Measurements from ENCODE around the gene GPR156.

GPR156 gene

GRCh38 chr3:120280026-120280425, 5.0 kb downstream of the GPR156 start:
- FAIRE-seq (no peak), DNase-seq (ENCODE audit: insufficient read length, low spot score) (no peak)
- TF ChIP-seq POLR2A (IDR thresholded peaks at IDR 0.05; ENCODE audit: low read depth, low read length) (no peak), PAX5 (IDR thresholded peaks at IDR 0.05; ENCODE audit: insufficient read depth, low read length, severe bottlenecking) (no peak), TAF1 (IDR thresholded peaks at IDR 0.05; ENCODE audit: low read depth, low read length) (no peak)

GRCh38 chr3:120276767-120277166, 8.3 kb downstream of the GPR156 start:
- no peak for FAIRE-seq
- no peak for DNase-seq (ENCODE audit: insufficient read length, low spot score)

GRCh38 chr3:120275618-120276017, 9.4 kb downstream of the GPR156 start:
- no peak for FAIRE-seq
- TF ChIP-seq POU2F2 (IDR thresholded peaks at IDR 0.05; ENCODE audit: low read depth, low read length): no peak
- no peak for TF ChIP-seq TAF1 (IDR thresholded peaks at IDR 0.05; ENCODE audit: low read depth, low read length)
- TF ChIP-seq POLR2A (IDR thresholded peaks at IDR 0.05; ENCODE audit: low read depth, low read length): no peak
- no peak for TF ChIP-seq PAX5 (IDR thresholded peaks at IDR 0.05; ENCODE audit: insufficient read depth, low read length, severe bottlenecking)
- no peak for TF ChIP-seq SPI1 (IDR thresholded peaks at IDR 0.05; ENCODE audit: low read depth, low read length)
- no peak for DNase-seq (ENCODE audit: insufficient read length, low spot score)

More at GRCh38 chr3:120276767-120277166, 8.3 kb downstream of the GPR156 start:
- no peak for TF ChIP-seq SPI1 (IDR thresholded peaks at IDR 0.05; ENCODE audit: low read depth, low read length)
- TF ChIP-seq PAX5 (IDR thresholded peaks at IDR 0.05; ENCODE audit: insufficient read depth, low read length, severe bottlenecking): no peak
- no peak for TF ChIP-seq TAF1 (IDR thresholded peaks at IDR 0.05; ENCODE audit: low read depth, low read length)
- TF ChIP-seq POLR2A (IDR thresholded peaks at IDR 0.05; ENCODE audit: low read depth, low read length): no peak

GRCh38 chr3:120274739-120275167, 10.3 kb downstream of the GPR156 start:
- FAIRE-seq (no peak), DNase-seq (ENCODE audit: insufficient read length, low spot score) (no peak)

DNA sequence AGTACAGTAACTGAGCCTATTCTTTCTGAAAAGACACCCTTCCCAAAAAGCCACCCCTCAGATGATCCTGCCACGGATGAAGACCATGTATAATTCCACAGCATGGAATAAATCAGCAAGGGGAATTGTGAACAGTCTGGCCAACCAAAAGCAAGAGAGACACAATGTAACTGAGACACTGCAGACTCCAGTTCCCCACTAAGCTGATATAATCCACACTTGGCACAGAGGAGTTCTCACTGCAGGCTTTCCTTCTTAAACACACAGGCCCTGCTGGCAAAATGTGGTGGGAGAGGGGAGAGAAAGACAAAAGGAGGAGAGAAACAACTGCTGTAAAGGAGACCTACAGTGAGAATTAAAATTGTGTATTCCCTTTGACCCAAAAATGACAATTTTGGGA, 12.7 kb downstream of the GPR156 start:
- DNase-seq (ENCODE audit: insufficient read length, low spot score): no peak
- FAIRE-seq: no peak
- no peak for TF ChIP-seq SPI1 (IDR thresholded peaks at IDR 0.05; ENCODE audit: low read depth, low read length)

More at GRCh38 chr3:120274739-120275167, 10.3 kb downstream of the GPR156 start:
- TF ChIP-seq TAF1 (IDR thresholded peaks at IDR 0.05; ENCODE audit: low read depth, low read length) (no peak), POU2F2 (IDR thresholded peaks at IDR 0.05; ENCODE audit: low read depth, low read length) (no peak), POLR2AphosphoS5 (IDR thresholded peaks at IDR 0.05; ENCODE audit: low read depth, low read length) (no peak), PAX5 (IDR thresholded peaks at IDR 0.05; ENCODE audit: insufficient read depth, low read length, severe bottlenecking) (no peak), SPI1 (IDR thresholded peaks at IDR 0.05; ENCODE audit: low read depth, low read length) (no peak)

GRCh38 chr3:120265989-120266388, 19.0 kb downstream of the GPR156 start:
- FAIRE-seq (no peak), DNase-seq (ENCODE audit: insufficient read length, low spot score) (no peak)
- TF ChIP-seq TAF1 (IDR thresholded peaks at IDR 0.05; ENCODE audit: low read depth, low read length) (no peak), SPI1 (IDR thresholded peaks at IDR 0.05; ENCODE audit: low read depth, low read length) (no peak), POLR2AphosphoS5 (IDR thresholded peaks at IDR 0.05; ENCODE audit: low read depth, low read length) (no peak), POU2F2 (IDR thresholded peaks at IDR 0.05; ENCODE audit: low read depth, low read length) (no peak), POLR2A (IDR thresholded peaks at IDR 0.05; ENCODE audit: low read depth, low read length) (no peak), PAX5 (IDR thresholded peaks at IDR 0.05; ENCODE audit: insufficient read depth, low read length, severe bottlenecking) (no peak)

DNA sequence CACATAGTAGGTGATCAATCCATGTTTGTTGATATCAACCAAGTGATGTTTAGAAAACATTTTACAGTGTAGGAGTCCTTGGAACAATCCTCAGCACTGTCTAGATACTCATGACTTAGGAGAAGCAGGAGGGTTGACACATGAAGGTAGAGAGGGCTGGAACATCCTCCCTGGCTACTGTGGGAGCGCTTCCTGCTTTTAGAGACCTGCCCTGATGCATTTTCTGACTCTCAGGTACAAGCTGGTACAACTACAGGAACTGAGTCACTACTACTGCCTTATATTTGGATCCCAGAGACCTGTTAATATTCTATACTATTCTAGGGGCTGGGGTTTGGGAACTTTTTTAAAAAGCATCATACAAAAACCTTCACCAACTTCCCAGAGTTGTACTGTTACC, 20.1 kb downstream of the GPR156 start:
- TF ChIP-seq SPI1 (IDR thresholded peaks at IDR 0.05; ENCODE audit: low read depth, low read length) (no peak), PAX5 (IDR thresholded peaks at IDR 0.05; ENCODE audit: insufficient read depth, low read length, severe bottlenecking) (no peak), POU2F2 (IDR thresholded peaks at IDR 0.05; ENCODE audit: low read depth, low read length) (no peak), POLR2A (IDR thresholded peaks at IDR 0.05; ENCODE audit: low read depth, low read length) (no peak), TAF1 (IDR thresholded peaks at IDR 0.05; ENCODE audit: low read depth, low read length) (no peak), POLR2AphosphoS5 (IDR thresholded peaks at IDR 0.05; ENCODE audit: low read depth, low read length) (no peak)
- FAIRE-seq (no peak), DNase-seq (ENCODE audit: insufficient read length, low spot score) (no peak)

GRCh38 chr3:120263792-120264191, 21.2 kb downstream of the GPR156 start:
- DNase-seq (ENCODE audit: insufficient read length, low spot score) (no peak), FAIRE-seq (no peak)

GRCh38 chr3:120258009-120258408, 27.0 kb downstream of the GPR156 start:
- TF ChIP-seq POLR2A (IDR thresholded peaks at IDR 0.05; ENCODE audit: low read depth, low read length) (no peak), POLR2AphosphoS5 (IDR thresholded peaks at IDR 0.05; ENCODE audit: low read depth, low read length) (no peak), TAF1 (IDR thresholded peaks at IDR 0.05; ENCODE audit: low read depth, low read length) (no peak), POU2F2 (IDR thresholded peaks at IDR 0.05; ENCODE audit: low read depth, low read length) (no peak), PAX5 (IDR thresholded peaks at IDR 0.05; ENCODE audit: insufficient read depth, low read length, severe bottlenecking) (no peak), SPI1 (IDR thresholded peaks at IDR 0.05; ENCODE audit: low read depth, low read length) (no peak)
- FAIRE-seq (no peak), DNase-seq (ENCODE audit: insufficient read length, low spot score) (no peak)

More at GRCh38 chr3:120263792-120264191, 21.2 kb downstream of the GPR156 start:
- TF ChIP-seq POU2F2 (IDR thresholded peaks at IDR 0.05; ENCODE audit: low read depth, low read length): 0 out of 2 replicates have a peak, but pooled peaks have one; percentile 31
- TF ChIP-seq PAX5 (IDR thresholded peaks at IDR 0.05; ENCODE audit: insufficient read depth, low read length, severe bottlenecking): no peak
- TF ChIP-seq SPI1 (IDR thresholded peaks at IDR 0.05; ENCODE audit: low read depth, low read length): no peak

- no peak for DNase-seq (ENCODE audit: insufficient read length, low spot score)
- TF ChIP-seq POU2F2 (IDR thresholded peaks at IDR 0.05; ENCODE audit: low read depth, low read length): no peak
- no peak for TF ChIP-seq POLR2AphosphoS5 (IDR thresholded peaks at IDR 0.05; ENCODE audit: low read depth, low read length)
- TF ChIP-seq PAX5 (IDR thresholded peaks at IDR 0.05; ENCODE audit: insufficient read depth, low read length, severe bottlenecking): no peak
- no peak for TF ChIP-seq POLR2A (IDR thresholded peaks at IDR 0.05; ENCODE audit: low read depth, low read length)
- no peak for TF ChIP-seq TAF1 (IDR thresholded peaks at IDR 0.05; ENCODE audit: low read depth, low read length)
- TF ChIP-seq SPI1 (IDR thresholded peaks at IDR 0.05; ENCODE audit: low read depth, low read length): no peak
- FAIRE-seq: no peak
Observed at GRCh38 chr3:120245386-120245785, 39.6 kb downstream of the GPR156 start.

GRCh38 chr3:120244834-120245225, 40.2 kb downstream of the GPR156 start:
- DNase-seq (ENCODE audit: insufficient read length, low spot score): no peak
- no peak for FAIRE-seq
- TF ChIP-seq POLR2A (IDR thresholded peaks at IDR 0.05; ENCODE audit: low read depth, low read length): no peak
- no peak for TF ChIP-seq POLR2AphosphoS5 (IDR thresholded peaks at IDR 0.05; ENCODE audit: low read depth, low read length)
- TF ChIP-seq POU2F2 (IDR thresholded peaks at IDR 0.05; ENCODE audit: low read depth, low read length): no peak
- TF ChIP-seq PAX5 (IDR thresholded peaks at IDR 0.05; ENCODE audit: insufficient read depth, low read length, severe bottlenecking): no peak
- no peak for TF ChIP-seq TAF1 (IDR thresholded peaks at IDR 0.05; ENCODE audit: low read depth, low read length)
- no peak for TF ChIP-seq SPI1 (IDR thresholded peaks at IDR 0.05; ENCODE audit: low read depth, low read length)
